IMR-90 (cell line): ENCODE data around the gene NPIPB2. TPM values are rescaled to one million over a fixed set of nuclear protein-coding genes. Genes with fewer than 3 reads are reported as not detected.

Experiments used
- ATAC-seq: fragments of 200-7000 bp; cut with Tn5 transposase; 2 replicates; pipeline ENCODE4 v1.9.1; 2020; ENCODE audit warnings: low read depth, mild to moderate bottlenecking, moderate library complexity
- BruUV-seq: library from RNA; stranded (reverse); fragments of 400-500 nt; replicated peaks from 2 replicates; lab custom pipeline; 2021; lab: Mats Ljungman, UMichigan
- CTCF ChIA-PET: fragments of 300-600 bp; formaldehyde crosslinking; extraction: SDS; loops from one replicate; lab custom pipeline; 2021; ENCODE audit warnings: antibody characterized with exemption; lab: Yijun Ruan, JAX
- POLR2A ChIA-PET: fragments of 300-600 bp; sonication (Branson Sonifier 250); formaldehyde crosslinking; loops from one replicate; lab custom pipeline; 2022; ENCODE audit warnings: antibody characterized with exemption; ENCODE audit not compliant: unreplicated experiment; lab: Charles Lee
- DNase-seq: peaks from one replicate; pipeline ENCODE4 v3.0.0; 2013
- H2AFZ ChIP-seq: replicated peaks from 2 replicates; pipeline ENCODE3; 2013; ENCODE audit warnings: low read length, mild to moderate bottlenecking; ENCODE audit not compliant: poor library complexity
- H2AK5ac ChIP-seq: 2 replicates; pipeline ENCODE4 v1.6.1; 2013; ENCODE audit warnings: low read depth, low read length, inconsistent platforms
- H2AK9ac ChIP-seq: replicated peaks from 2 replicates; pipeline ENCODE3; 2013; ENCODE audit warnings: mild to moderate bottlenecking, low read depth, low read length, moderate library complexity; ENCODE audit not compliant: poor library complexity
- H2BK120ac ChIP-seq: 2 replicates; pipeline ENCODE4 v1.6.1; 2013; ENCODE audit warnings: low read depth, low read length, inconsistent platforms
- H2BK15ac ChIP-seq: 3 replicates; pipeline ENCODE4 v1.6.1; 2013; ENCODE audit warnings: low read depth, low read length, inconsistent platforms
- H2BK20ac ChIP-seq: 2 replicates; pipeline ENCODE4 v1.6.1; 2013; ENCODE audit warnings: low read depth, mild to moderate bottlenecking, inconsistent platforms, low read length, moderate library complexity
- H2BK5ac ChIP-seq: 2 replicates; pipeline ENCODE4 v1.6.1; 2013; ENCODE audit warnings: mild to moderate bottlenecking, low read depth, low read length, inconsistent platforms; ENCODE audit not compliant: poor library complexity, severe bottlenecking
- H3K14ac ChIP-seq: replicated peaks from 2 replicates; pipeline ENCODE4 v1.6.1; 2013; ENCODE audit warnings: low read depth, low read length, inconsistent platforms
- H3K18ac ChIP-seq: 2 replicates; pipeline ENCODE4 v1.6.1; 2013; ENCODE audit warnings: low read depth, low read length, control low read depth
- H3K23ac ChIP-seq: 2 replicates; pipeline ENCODE4 v1.6.1; 2013; ENCODE audit warnings: low read depth, low read length, inconsistent platforms
- H3K27ac ChIP-seq: 2 replicates; pipeline ENCODE4 v1.5.1; 2013; ENCODE audit warnings: mild to moderate bottlenecking, control low read depth, low read length; ENCODE audit not compliant: insufficient read depth
- H3K27me3 ChIP-seq: 2 replicates; pipeline ENCODE4 v1.6.1; 2013; ENCODE audit warnings: low read length; ENCODE audit not compliant: control insufficient read depth, insufficient read depth
- H3K36me3 ChIP-seq: 2 replicates; pipeline ENCODE4 v1.6.1; 2013; ENCODE audit warnings: low read length, mixed read lengths; ENCODE audit not compliant: control insufficient read depth, insufficient read depth
- H3K4ac ChIP-seq: 2 replicates; pipeline ENCODE4 v1.6.1; 2013; ENCODE audit warnings: low read depth, low read length, inconsistent platforms
- H3K4me1 ChIP-seq: 2 replicates; pipeline ENCODE4 v1.6.1; 2013; ENCODE audit warnings: low read length, mixed read lengths; ENCODE audit not compliant: control insufficient read depth, insufficient read depth
- H3K4me2 ChIP-seq: 2 replicates; pipeline ENCODE4 v1.6.1; 2013; ENCODE audit warnings: low read depth, mild to moderate bottlenecking, control low read depth, low read length, moderate library complexity
- H3K4me3 ChIP-seq: 2 replicates; pipeline ENCODE4 v1.5.1; 2013; ENCODE audit warnings: low read depth, mild to moderate bottlenecking, control low read depth, low read length, moderate library complexity; ENCODE audit not compliant: insufficient read depth
- H3K56ac ChIP-seq: 2 replicates; pipeline ENCODE4 v1.6.1; 2013; ENCODE audit warnings: low read length, inconsistent platforms; ENCODE audit not compliant: insufficient read depth; ENCODE audit errors: extremely low read depth
- H3K79me1 ChIP-seq, 2 experiments: 2 replicates each; pipeline ENCODE4 v1.6.1; 2013; ENCODE audit warnings: low read length in 2 of 2, inconsistent platforms in 1 of 2, low read depth in 1 of 2
- H3K9ac ChIP-seq: 2 replicates; pipeline ENCODE4 v1.6.1; 2013; ENCODE audit warnings: low read depth, low read length, control low read depth
- H3K9me1 ChIP-seq: 2 replicates; pipeline ENCODE4 v1.6.1; 2013; ENCODE audit warnings: low read length, inconsistent platforms; ENCODE audit not compliant: insufficient read depth
- H3K9me3 ChIP-seq: 2 replicates; pipeline ENCODE4 v1.6.1; 2013; ENCODE audit warnings: low read length; ENCODE audit not compliant: control insufficient read depth, insufficient read depth
- H4K20me1 ChIP-seq: 2 replicates; pipeline ENCODE4 v1.6.1; 2013; ENCODE audit warnings: low read length, inconsistent platforms; ENCODE audit not compliant: insufficient read depth
- H4K5ac ChIP-seq: 2 replicates; pipeline ENCODE4 v1.6.1; 2013; ENCODE audit warnings: mild to moderate bottlenecking, low read depth, low read length, control low read depth
- H4K8ac ChIP-seq, 2 experiments: 2 replicates each; pipeline ENCODE4 v1.6.1; 2013; ENCODE audit warnings: low read depth in 2 of 2, low read length in 2 of 2, control low read depth in 1 of 2, inconsistent platforms in 1 of 2
- H4K91ac ChIP-seq: 2 replicates; pipeline ENCODE4 v1.6.1; 2013; ENCODE audit warnings: low read depth, low read length, inconsistent platforms; ENCODE audit not compliant: insufficient read depth
- CEBPB ChIP-seq: IDR thresholded peaks from 2 replicates; pipeline ENCODE4 v1.6.1; 2012; ENCODE audit warnings: low read depth, low read length, improper control_type of control experiment
- ELK1 ChIP-seq: fragments of 150-350 bp; IDR thresholded peaks from 2 replicates; pipeline ENCODE4 v1.6.1; 2016; ENCODE audit warnings: low read depth, mild to moderate bottlenecking, low read length, moderate library complexity, borderline replicate concordance
- SMC3 ChIP-seq: fragments of 150-350 bp; IDR thresholded peaks from 2 replicates; pipeline ENCODE4 v1.6.1; 2016; ENCODE audit warnings: low read depth, mild to moderate bottlenecking, antibody characterized with exemption, low read length, moderate library complexity
- WGBS, 2 experiments: methylation state at CpG; one replicate each; pipeline versions ENCODE4 v1.1.5 to v1.1.7; 2013; ENCODE audit warnings: missing lambda C conversion rate in 2 of 2; ENCODE audit not compliant: insufficient read length in 1 of 2; ENCODE audit errors: extremely low coverage in 2 of 2; 5-methylcytosine and 5-hydroxymethylcytosine counted together
- dilution Hi-C: fragments of 300-500 bp; cut with HindIII; formaldehyde crosslinking; loops from one replicate; pipeline ENCODE4 v1.14.3; 2018; ENCODE audit warnings: low sequenced_read_pairs; ENCODE audit not compliant: unreplicated experiment
- in situ Hi-C: fragments of 300-500 bp; cut with MboI; formaldehyde crosslinking; loops from 3 replicates; pipeline ENCODE4 v1.14.3; 2019; ENCODE audit warnings: low sequenced_read_pairs, inconsistent platforms, mixed read lengths
- intact Hi-C: fragments of 100-400 bp; cut with micrococcal nuclease; formaldehyde crosslinking; loops from 2 replicates; pipeline ENCODE4 v1.10.0; 2022
- polyA plus RNA-seq, 3 experiments: library from polyadenylated mRNA; depleted of rRNA; stranded (reverse); fragments of >200 nt; gene quantifications; 2 replicates each; pipeline ENCODE4 v1.2.3, GENCODE V29; 2012; ENCODE audit warnings: low replicate concordance in 1 of 3
- total RNA-seq: library from RNA; depleted of rRNA; stranded (reverse); fragments of >200 nt; gene quantifications from 2 replicates; pipeline ENCODE4 v1.2.3, GENCODE V29; 2012

NPIPB2 gene
- total and polyA plus RNA-seq, 2 of the 4 experiments (the other 2 are of a cell fraction), result 2.2 to 7.7 TPM

GRCh38 chr16:11892761-11893160, 49.1 kb downstream of the NPIPB2 start:
- peaks cover 22 to 37% of the 10 kb centered on the region in 2 experiments for H3K79me1 ChIP-seq
- no peaks in the 10 kb centered on the region for H3K9me3 ChIP-seq
- ChIA-PET CTCF (no interaction called here), POLR2A (no interaction called here)
- BruUV-seq, result no TSS peak
- no peak overlapping the region for H4K5ac ChIP-seq
- H3K23ac ChIP-seq, result no peak overlapping the region
- no peak overlapping the region for H3K27ac ChIP-seq
- intact Hi-C loops, result loop anchor here (10.0 kb wide), 1 partner anchor 82 kb away; the partner anchor contains the start of gene SNX29
- no peak overlapping the region for H2AK9ac ChIP-seq
- no peak overlapping the region for H2BK20ac ChIP-seq
- no peak overlapping the region for H3K4me2 ChIP-seq
- no peak overlapping the region for H3K9ac ChIP-seq
- no peak overlapping the region for H3K18ac ChIP-seq
- DNase-seq (no peak), ATAC-seq (no peak)
- no peak overlapping the region for H2BK15ac ChIP-seq
- H4K8ac ChIP-seq, result no peak overlapping the region
- no peak overlapping the region for H4K91ac ChIP-seq
- WGBS, 2 experiments, result no CpG with 5 or more reads among the region's 4 CpGs
- H3K4me1 ChIP-seq, result peaks cover 4% of the 10 kb centered on the region
- H4K20me1 ChIP-seq, result peaks cover 21% of the 10 kb centered on the region
- H3K4ac ChIP-seq, result no peak overlapping the region
- H2BK5ac ChIP-seq, result peak overlapping the region; percentile 39
- 0 out of 2 replicates have a peak, but pooled peaks cover 4% of the 10 kb centered on the region for H3K9me1 ChIP-seq
- H3K4me3 ChIP-seq, result no peak overlapping the region
- H2BK120ac ChIP-seq, result no peak overlapping the region
- no peaks in the 10 kb centered on the region for H3K27me3 ChIP-seq
- H3K36me3 ChIP-seq, result peaks cover 29% of the 10 kb centered on the region
- no peak overlapping the region for H3K56ac ChIP-seq
- TF ChIP-seq ELK1 (no peak), SMC3 (no peak), CEBPB (no peak)
- no peak overlapping the region for H3K14ac ChIP-seq
- in situ Hi-C loops, result no loop called here
- H2AK5ac ChIP-seq, result no peak overlapping the region
- H2AFZ ChIP-seq, result no peak overlapping the region
- dilution Hi-C loops, result no loop called here
